Activated gamma-delta T cell treated with anti-CD3 and anti-CD28 coated beads, Interleukin-2, amount 50 U/mL, for 16 hours (primary cell): ENCODE measurements around the gene TTC28.

ENCODE experiments used
- DNase-seq: peaks from one replicate; pipeline ENCODE4 v3.0.0-alpha.2; 2020; ENCODE audit warnings: low read depth

TTC28 gene

DNA sequence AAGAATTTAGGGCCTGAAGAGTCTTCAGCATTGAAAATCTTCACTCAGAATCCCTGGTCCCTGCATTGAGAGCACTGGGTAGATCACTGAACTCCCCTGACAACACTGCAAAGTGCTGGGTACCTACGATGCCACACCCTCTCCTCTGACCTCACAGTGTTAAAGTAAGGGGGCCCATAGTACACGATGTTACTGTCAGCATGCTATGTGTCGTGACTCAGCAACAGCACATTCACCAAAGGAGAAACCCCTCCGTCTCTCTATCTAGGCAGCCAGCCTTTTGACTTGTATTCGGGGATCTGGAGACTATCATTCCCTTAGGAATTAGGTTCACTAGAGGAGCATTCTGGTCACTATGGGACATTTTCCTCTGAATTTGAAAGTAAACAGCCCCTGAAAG lies 693.2 kb downstream of the TTC28 start:
- no peak for DNase-seq

DNA sequence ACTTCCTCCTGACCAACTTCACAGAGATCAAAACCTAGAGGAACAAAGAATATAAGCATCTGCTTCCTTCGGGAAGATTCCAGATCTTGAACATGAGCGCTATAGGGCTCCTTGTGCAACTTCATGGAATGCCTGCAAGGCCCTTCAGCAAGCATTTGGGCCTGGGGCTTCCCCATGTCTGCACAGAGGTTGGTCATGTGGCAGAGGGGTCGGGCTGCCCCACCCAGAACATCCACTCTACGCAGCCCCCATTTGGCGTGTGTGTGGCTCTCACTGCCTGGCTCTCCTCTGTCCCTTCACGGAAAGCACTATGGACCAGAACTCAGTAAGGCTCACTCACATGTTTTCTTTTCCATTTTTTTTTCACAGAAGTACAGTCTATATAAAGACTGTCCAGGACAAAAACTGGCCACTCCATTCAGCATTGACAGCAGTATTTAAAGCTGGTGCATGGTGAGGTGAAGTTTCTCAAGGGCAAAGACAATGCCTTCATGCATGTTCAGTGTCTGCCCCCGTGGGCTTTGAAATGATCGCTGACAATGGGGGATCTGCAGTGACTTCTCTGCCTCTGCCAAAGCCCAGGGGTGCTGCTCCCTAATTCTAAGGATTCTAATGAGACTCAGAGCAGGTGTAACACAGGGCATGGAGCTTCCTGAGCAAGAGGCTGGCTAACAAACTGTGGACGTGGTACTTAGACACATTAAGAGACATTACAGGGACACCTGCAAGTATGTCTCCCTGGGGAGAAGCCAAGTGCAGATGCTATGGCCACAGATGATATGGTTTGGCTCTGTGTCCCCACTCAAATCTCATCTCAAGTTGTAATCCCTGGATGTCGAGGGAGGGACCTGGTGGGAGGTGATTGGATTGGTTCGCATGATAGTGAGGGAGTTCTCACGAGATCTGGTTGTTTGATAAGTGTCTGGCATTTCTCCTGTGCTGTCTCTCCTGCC lies 694.0 kb downstream of the TTC28 start:
- no peak for DNase-seq

DNA sequence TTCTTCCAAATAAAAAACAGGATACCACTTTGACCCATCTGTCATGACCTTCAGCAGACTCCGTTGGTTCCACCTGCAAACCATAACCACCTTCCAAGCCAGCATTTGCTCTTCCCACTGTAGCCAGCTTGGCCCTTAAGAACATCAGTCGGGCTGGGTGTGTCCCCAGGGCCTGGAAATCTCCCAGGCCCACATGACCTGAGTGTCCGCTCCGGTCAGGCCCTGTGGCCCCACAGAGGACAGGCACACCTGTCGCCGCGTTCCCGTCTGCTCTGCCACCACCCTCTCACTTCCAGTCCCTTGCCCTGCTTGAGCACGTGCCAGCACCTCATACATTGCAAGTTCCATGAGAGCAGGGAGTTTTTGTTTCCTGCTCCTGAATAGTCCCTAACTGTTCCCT lies 694.9 kb downstream of the TTC28 start:
- no peak for DNase-seq

DNA sequence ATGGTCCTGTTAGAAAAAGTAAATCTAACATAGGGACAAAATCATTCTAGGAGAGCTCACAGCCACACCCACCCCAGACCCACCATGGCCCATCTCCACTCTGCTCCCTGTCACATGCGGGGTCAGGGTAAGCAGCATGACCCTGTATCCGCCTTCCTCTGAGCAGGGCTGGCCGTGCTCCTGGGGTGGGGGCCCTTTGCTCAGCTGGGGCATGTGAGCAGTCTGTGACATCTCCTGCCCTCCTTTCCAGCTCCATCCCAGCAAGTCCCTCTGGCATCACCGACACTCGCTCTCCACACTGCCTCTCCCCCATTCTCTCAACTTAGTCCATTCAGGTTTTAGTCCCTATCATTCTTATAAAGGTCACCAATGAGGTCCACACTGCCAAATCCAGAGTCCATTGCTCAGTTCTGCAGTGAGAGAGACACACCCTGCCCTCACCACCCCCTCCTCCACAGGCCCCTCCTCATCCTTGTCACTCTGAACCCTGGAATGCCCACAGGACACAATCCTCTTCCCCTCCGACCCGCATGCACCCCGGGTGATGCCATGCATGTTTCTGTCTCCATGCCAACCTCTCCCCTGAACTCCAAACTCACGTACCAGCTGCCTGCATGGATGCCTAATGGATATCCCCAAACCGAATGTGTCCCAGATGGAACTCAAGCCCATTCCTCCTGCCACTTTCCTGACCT lies 695.5 kb downstream of the TTC28 start:
- DNase-seq, result no peak

DNA sequence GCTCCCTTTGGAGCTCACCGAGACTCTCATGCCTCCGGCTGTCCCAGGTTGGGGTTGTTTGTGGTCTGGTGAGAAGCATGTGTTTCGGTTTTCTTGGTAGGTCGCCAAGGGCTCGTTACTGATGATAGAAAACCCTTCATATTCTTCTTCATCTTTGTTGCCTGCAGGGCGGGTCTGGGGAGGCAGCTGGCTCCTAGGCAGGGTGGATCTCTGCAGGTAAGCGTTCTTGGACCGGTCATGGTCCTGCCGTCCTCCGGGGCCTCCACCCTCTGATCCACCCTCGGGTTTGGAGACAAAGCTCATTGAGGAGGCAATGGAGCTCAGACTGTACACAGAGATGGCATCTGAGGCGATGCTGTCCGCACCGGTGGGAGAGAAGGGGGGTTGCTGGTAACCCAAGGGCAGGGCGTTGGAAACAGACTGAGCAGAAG lies 696.3 kb downstream of the TTC28 start:
- no peak for DNase-seq

DNA sequence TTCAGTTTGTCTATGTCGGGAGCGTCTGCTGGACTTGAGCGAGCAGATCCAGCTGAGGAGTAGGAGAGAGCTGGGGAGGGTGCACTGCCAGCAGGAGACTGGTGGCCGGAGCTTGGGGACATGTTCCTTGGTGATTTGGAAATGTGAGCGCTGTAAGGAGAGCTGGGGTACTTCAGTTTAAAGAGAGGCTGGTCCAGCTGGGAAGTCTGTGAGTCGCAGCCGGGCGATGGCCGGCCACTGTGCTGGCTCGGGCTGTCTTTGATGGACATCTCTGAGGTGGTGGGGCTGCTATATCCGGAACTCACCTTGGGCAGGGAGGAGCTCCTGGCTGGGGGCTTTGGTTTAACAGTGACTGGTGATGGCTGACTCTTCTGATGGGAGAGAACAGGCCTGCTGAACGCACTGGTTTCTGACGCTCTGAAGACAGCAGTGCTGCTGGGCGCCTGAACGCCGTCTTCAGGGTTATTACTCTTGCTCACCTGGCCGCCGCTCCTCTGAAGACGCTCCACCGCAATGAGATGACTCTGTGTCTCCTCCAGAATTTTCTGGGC lies 696.9 kb downstream of the TTC28 start:
- no peak for DNase-seq

DNA sequence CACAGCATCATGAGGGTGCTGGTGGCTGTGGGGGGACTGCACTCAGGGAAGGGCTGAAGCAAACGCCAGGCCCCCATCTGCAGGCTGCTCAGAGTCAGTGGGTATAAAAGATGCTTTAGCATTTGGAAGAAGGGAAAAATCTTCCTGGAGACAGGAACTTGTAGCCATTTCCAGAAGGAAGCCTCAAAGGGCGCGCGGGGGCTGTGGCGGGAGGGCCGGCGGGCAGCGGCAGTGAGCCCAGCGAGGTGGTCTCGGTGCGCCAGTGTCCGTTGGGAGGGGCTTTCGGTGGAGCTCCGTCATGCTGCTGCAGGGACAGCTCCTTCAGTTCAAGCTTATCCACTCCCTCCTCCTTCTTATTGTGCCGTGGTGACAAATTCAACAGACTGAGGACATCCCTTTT lies 697.5 kb downstream of the TTC28 start:
- no peak for DNase-seq

DNA sequence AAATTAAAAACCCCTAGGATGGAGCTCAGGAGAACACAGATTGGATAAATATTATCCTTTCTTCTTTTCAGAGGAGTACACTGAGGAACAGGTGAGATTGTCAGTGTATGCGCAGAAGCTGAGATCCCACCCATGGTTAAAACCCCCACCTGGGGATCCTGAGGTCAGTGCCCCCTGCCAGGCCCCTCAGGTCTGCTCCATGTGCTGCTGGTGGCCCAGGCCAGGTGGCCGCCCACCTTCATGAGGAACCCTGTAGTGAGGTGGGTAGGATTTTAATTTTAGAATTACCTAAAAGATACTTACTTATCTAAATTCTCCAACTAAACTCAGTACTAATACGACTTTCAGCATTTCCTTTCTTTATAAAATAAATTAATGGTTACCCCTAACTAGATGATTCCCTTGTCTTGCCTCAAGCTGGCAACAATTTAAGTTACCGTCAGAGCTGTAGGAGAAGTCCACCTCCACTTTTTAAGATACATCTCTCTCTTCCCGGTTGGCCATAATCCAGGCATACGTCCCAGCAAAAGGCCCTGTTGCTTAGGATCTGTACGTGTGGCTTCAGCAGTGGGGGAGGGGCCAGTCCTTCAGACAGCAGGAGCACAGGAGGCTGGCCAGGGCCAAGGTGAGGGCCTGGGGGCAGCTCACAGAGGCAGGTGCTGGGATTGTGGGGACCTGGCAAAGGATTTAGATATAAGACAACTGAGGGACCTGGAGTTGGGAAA lies 699.1 kb downstream of the TTC28 start:
- DNase-seq, result no peak

DNA sequence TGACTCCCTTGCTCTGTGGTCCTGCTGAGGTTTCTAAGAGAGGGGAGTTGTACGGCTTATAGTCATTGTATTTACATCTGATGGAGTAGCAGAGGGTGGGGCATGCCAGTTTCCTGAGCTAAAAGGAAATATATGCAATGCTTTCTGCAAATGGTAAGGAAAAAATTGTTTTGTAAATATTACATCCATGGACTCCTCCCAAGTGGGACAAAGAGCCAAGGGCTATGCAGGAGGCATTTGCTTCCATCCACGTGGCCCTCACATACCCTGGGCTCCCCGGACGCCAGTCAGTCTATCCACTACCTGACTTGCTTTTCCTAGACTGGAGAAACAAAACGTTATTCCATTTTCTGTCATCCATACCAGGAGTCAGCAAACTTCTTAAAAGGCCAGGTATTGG lies 700.8 kb downstream of the TTC28 start:
- no peak for DNase-seq

DNA sequence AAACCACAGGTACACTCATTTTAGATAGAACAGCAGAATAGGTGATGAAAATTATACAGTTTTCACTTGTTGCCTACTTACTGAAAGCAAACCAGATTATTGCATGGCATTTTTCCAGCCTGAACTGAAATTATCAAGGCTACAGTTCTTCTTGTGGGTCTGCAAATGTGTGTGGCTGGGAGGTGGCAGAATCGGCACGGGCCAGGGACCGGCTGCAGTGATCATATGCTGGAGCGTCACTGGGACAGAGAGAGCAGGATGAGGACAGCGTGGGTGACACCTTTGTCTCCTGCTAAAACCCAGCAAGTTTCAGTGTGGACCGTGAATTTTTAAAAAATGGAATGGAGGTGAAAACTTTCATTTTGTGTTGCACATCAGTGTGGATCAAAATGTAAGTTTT lies 701.3 kb downstream of the TTC28 start:
- no peak for DNase-seq

DNA sequence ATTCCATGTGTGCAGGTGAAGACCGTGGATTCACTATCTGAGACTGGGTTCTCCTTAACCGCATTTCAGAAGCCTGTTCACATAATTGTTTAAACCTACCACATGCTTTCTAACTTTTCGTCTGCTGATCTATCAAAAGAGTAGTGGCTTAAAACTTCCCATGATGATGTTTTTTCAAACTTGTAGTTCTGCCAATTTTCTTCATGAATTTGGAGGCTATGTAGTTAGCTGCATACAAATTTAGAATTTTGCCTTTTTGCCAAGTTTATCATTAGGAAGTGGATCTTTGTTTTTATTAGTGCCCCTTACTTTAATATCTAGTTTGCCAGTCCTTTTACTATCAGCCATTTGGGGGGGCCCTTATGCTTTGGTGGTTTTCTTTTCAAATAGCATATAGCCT lies 703.1 kb downstream of the TTC28 start:
- DNase-seq, result no peak

DNA sequence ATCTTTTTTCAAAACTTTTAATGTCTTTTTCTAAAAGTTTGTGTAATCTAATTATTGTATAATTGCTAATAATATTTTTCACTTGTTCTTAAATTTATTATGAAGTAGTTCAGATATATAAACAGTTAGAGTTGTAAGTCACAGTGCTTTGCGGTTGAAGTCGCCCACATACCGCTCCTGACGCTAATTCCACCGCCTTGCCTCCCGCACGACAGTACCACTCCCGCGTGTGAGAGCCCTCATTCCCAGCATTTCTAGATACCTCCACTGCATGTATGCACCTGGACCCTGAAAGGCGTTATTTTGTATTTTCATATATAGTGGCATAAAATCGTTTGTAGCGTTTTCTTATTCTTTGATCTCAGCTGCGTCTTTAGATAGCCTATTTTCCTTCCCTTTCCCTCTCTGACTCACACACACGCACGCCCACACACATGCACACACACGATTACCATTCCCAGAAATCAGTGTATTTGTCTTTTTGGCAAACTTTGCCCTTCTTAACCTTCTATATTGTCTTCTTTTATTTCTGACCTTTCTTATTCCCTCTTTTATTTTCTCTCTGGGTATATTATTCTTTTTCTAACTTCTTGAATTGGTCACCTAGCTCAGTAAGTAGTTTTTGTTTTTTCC lies 704.1 kb downstream of the TTC28 start:
- no peak for DNase-seq

DNA sequence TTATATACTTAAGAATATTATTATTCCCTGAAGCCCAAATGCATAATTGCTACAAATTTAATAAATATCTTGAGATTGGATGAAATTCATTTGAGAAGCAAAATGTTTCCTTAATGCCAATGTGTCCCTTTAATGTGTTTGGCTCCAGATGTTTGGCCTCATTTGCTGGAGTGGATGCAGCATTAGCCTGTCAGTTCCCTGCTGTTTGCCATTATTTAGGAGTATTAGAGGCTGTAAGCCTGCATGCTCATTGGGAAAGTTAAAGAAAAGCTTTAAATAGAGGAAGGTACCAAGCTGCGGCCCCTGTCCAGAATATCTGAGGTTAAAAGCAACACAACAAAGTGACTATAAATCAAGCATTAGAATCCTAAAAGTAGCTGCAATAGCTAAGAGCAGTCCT lies 705.8 kb downstream of the TTC28 start:
- DNase-seq, result no peak

DNA sequence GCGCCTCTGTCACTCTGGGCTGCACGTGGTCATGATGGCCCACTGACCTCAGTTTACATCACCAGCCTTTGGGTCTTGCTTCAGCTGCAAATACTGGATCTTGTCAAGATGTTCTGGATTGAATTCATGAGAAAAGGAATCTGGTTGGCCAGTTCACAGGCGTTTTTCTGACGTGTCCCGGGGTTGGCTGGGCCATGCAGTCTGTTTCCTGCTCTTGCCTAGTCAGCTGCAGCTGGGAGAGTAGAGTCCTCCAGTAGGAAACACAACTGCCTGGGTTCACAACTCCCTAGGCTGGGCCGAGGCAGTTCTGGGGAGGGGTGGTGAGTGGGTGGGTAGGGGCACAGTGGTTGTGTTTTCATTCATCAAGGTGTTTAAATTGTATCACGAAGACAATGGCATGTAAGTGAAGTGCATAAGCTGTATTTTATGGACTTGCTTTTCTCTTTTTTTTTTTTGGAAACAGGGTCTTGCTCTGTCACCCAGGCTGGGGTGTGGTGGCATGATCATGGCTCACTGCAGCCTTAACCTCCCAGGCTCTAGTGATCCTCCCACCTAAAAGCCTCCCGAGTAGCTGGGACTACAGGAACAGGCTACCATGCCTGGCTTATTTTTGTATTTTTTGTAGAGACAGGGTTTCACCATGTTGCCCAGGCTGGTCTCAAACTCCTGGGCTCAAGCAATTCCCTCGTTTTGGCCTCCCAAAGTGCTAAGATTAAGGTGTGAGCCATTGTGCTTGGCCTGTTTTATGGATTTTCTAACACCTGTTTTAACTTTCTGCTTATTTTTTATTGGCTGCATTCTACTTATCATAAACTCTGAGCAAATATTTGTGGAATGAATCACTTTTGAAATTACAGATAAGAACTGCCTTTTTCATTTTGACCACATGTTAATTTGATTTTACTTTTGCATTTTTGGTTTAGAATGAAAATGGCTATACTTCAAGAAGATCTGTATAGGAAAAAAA lies 706.6 kb downstream of the TTC28 start:
- DNase-seq, result no peak

DNA sequence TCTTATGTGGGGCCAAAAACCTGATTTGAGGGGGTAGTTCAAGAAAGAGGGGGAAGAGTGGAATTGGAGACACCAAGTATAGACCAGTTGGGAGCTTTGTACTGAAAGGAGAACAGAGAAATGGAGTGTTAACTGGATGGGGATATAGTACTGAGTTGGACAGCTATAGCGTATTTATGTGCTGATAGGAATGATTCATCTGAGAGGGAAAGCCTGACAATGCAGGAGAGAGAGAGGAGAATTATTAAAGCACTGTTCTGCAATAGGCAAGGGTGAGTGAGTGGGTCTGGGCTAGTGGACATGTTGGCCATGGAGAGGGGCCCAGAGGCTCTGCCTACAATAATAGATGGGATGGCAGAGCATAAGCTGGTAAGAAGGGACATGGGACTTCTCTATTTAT lies 707.7 kb downstream of the TTC28 start:
- DNase-seq, result no peak

DNA sequence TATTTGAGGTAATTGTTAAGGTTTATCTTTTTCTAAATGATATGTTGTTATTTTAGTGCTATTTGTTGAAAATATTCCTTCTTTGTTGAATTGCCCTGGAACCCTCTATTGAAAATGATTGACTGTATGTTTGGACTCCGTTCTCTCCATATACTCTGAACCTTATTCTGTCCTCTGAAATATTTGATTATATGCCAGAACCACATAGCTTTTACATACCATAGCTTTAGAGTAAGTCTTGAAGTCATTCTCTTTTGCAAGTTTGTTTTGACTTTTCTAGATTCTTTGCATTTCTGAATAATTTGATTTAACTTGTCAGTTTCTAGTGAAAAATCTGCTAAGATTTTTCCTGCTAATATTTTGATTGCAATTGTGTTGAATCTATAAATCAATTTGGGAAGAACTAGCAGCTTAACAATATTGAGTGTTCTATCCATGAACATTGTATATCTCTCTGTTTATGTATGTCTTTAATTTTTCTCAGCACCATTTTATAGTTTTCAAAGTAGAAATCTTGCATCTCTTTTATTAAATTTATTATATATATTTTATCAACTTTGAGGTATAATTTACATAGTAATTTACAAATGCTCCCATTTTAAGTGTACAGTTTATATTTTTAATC lies 708.9 kb downstream of the TTC28 start:
- no peak for DNase-seq

DNA sequence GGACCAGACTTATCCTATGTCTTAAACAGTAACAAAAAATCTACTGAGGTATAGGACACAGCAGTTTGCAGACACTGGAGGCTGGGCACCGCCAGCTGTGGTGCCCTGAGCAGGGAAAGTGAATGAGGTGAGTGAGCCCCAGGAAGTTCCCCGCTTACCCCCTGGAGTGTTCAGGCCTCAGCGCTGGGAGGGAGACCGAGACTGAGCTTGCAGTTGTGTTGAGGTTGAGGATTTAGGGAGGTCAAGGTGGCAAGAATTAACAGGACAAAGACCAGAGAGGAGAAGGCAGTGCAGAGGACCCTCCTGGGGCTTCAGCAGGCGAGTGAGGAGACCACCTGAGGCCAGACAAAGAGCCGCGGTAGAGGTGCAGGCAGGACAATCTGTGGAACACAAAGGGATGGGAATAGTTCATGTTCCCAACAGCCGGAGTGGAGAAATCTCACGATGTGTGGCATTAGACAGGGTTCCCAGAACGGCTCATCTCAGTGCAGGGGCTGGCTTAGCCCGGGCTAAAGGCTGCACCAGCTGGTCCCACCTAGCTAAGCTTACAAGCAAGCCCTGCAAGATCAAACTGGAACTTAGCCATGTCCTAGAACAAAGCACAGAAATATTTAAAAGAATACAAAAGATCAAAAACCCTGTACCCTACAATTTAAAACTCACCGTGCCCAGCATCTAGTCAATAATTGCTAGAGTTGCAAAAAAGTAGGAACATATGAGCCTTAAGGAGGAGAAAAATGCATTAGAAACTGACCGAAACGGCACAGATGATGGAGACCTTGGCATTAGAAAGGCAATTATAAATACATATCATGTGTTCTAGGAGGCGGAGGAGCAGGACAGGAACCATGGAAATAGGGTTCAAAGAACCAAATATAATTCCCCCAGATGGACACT lies 713.2 kb downstream of the TTC28 start:
- DNase-seq, result no peak

DNA sequence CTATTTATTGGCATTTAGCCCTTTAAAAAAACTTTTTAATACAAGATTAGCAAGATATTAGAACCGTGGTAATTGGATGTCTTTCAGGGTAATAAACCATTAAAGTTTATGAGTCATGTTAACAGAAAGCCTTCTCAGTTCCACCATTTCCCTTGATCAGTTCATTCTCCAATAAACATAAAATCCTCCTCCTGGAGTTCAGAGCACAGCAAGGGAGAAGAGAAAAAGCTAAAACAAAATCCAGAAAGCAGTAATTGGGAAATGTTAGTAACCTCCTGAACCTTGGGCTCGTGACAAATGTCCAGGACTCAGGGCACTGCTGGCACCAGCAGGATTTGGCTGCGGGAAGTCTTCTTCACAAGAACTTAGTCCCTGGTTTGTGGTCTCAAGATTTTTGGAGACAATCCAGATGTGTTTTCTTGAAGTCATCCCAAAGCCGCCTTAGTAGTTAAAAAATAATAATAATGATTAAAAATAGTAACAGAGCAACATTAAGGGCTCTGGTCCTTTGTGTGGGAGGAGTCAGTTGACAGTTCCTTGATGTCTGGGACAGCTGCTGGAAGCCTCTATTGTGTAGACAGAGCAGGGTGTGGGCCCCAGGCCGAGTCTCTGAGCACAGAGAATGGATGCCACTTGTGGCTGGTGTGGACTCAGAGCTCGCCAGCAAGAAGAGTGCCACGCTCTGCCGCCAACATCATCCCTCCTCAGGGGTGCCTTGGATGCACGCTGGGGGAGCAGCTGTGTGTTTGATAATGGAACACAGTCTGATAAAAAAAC lies 717.2 kb downstream of the TTC28 start:
- no peak for DNase-seq
